CD4-positive, alpha-beta T cell treated with Interferon alpha-2 for 1 hour (primary cell): Measurements from ENCODE around the gene MAGEA10.
"Not testable (repeated sequence)": the region's sequence is repeated elsewhere in the genome, so short reads cannot be mapped to it uniquely, and the experiment has no call there.

Experiments used
- DNase-seq, 2 donors: peaks; one replicate each; pipeline ENCODE4 v3.0.0-alpha.2; 2020 to 2022

MAGEA10 gene

GRCh38 chrX:152138388-152138784 is at the start of gene MAGEA10:
TSS of gene MAGEA10 (minus strand) at chrX:152138577. CDS start at chrX:152135620, 2,957 bp downstream.
- DNase-seq = no peak

- DNase-seq = no peak
Observed at GRCh38 chrX:152177497-152178269, 39.3 kb upstream of the MAGEA10 start.

GRCh38 chrX:152177052-152177451 is 38.7 kb upstream of the MAGEA10 start:
- no peak for DNase-seq

- not testable (repeated sequence) for DNase-seq
Observed at GRCh38 chrX:152175892-152176291, 37.5 kb upstream of the MAGEA10 start.

GRCh38 chrX:152173923-152174322 is 35.5 kb upstream of the MAGEA10 start:
- DNase-seq = not testable (repeated sequence)

GRCh38 chrX:152170621-152171020 is 32.2 kb upstream of the MAGEA10 start:
- DNase-seq = no peak

GRCh38 chrX:152165033-152165743 is 26.8 kb upstream of the MAGEA10 start:
- no peak for DNase-seq

GRCh38 chrX:152157042-152157441 is 18.7 kb upstream of the MAGEA10 start:
- no peak for DNase-seq

- no peak for DNase-seq
Observed at GRCh38 chrX:152155766-152156310, 17.5 kb upstream of the MAGEA10 start.

GRCh38 chrX:152154050-152154449 is 15.7 kb upstream of the MAGEA10 start:
- no peak for DNase-seq

GRCh38 chrX:152151256-152151655 is 12.9 kb upstream of the MAGEA10 start:
- DNase-seq = no peak

- DNase-seq = no peak
Observed at GRCh38 chrX:152149648-152150047, 11.3 kb upstream of the MAGEA10 start.

- DNase-seq = no peak
Observed at GRCh38 chrX:152139589-152139988, 1.2 kb upstream of the MAGEA10 start.

GRCh38 chrX:152137771-152138387 is 498 bp downstream of the MAGEA10 start:
- DNase-seq = no peak

GRCh38 chrX:152136312-152136711 is 2.1 kb downstream of the MAGEA10 start:
- no peak for DNase-seq

- DNase-seq = no peak
Observed at GRCh38 chrX:152131525-152131924, 6.9 kb downstream of the MAGEA10 start.

GRCh38 chrX:152129069-152129844 is 9.1 kb downstream of the MAGEA10 start:
- not testable (repeated sequence) for DNase-seq

GRCh38 chrX:152117305-152117704 is 21.1 kb downstream of the MAGEA10 start:
- no peak for DNase-seq

- DNase-seq = no peak
Observed at GRCh38 chrX:152108527-152108926, 29.9 kb downstream of the MAGEA10 start.

- no peak for DNase-seq
Observed at GRCh38 chrX:152103866-152104265, 34.5 kb downstream of the MAGEA10 start.

GRCh38 chrX:152086141-152086540 is 52.2 kb downstream of the MAGEA10 start:
- no peak for DNase-seq
